HG03095 (cell line): Measurements from ENCODE around the gene PACS2.

Experiments
- ATAC-seq: cut with Tn5 transposase; IDR thresholded peaks from one replicate; pipeline ENCODE4 v1.9.1; 2021; ENCODE audit warnings: moderate library complexity; ENCODE audit not compliant: unreplicated experiment

PACS2 gene

DNA sequence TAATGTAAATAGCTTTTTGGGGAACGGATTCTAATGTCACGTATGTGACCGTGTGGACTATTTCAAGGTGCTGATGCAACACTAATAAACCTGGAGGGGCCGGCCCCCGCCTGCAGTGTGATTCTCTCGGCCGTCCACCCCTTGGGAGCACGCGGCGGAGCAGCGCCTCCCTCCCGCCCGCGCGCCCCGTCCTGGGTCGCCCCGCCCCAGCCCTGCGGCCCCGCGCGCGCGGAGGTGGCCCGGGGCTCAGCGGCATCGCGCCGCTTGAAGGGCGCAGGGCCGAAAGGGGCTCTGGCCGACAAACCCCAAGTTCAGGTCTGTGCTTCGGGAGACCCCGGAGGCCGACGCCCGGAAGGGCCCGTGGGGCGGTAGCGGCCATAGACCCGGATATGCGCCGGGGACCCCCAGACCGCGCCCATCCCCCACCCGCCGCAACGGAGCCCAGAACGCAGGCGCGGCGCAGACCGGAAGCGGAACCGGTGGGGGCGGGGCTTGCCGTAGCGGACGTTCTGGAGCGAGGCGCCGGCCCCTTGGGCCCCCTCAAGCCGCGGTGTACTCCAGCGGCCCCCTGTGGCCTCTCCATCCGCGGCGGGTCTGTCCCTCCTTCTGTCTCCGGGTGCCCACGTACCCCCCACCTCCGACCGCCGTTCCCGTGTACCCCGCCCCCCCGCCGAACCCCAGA is 83.6 kb downstream of the PACS2 start, which contains the start of gene TEX22:
TSS of gene TEX22 (plus strand) at position 495 of the 682 bp plus-strand sequence. CDS start 803 bp downstream, outside the sequence.
- peak; percentile 70 for ATAC-seq

DNA sequence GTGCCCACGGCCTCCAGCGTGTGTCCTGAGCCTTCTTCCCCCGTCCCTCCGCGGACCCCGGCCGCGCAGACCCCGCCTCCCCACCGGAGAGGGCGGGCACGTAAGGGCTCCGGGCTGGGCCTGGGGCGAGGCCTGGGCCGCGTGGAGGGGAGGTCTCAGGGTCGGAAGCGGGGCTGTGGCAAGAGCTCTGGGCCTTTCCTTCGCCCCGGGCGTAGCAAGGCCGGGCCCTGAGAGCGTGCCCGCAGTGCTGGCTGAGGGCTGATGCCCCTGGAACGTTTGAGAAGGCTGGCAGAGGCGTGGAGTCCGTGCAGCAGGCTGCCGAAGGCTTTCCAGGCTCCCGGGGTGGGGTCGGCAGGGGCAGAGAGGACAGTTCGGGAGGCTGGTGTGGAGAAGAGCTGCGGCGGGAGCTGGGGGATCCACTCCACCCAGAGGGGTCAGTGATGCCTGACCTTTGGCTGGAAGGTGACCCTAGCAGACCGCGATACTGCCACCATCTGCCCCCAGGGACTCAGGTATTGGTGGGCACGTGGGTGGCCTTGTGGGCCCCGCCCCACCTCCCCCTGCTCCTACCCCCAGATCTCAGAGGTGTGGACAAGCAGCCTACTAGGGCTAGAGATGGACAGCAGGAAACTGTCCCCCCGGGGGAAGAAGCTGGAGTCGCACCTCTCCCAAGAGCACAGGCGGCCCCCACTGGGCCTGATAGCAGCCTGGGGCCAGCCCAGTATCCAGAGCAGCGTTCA is 84.3 kb downstream of the PACS2 start:
- peak; percentile 19 for ATAC-seq

DNA sequence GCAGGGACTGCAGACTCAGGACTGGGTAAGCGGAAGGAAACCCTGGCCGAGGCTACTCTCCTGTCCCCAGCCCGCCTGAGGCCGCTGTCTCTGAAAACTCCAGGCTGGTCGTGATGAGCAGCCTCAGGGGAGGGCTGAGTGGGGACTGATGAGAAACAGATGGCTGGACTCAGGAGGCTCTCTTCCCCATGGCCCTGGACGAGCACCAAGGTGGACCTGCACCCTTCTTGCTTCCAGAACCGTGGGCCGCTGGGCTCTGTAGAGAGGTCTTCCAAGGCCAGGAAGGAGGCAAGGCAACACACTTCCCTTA is 84.9 kb downstream of the PACS2 start:
- ATAC-seq, result no peak

DNA sequence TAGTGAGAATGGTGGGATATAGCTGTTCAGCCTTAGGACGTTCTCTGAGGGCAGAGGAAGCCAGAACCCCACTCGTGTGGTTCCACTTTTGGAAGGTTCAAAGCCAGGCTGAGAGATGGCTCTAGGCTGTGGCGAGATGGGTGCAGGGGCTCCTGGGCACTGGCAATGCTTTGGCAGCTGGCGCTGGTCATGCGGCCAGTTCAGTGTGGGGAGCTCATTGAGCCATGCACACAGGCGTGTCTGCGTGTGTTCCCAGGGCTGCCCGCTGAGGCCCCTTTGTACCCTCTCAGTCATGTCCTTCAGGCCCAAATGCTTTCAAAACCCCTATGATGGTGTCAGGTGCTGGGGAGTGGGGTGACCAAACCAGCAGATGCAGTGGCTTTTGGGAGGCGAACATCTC is 85.5 kb downstream of the PACS2 start:
- ATAC-seq, result no peak

DNA sequence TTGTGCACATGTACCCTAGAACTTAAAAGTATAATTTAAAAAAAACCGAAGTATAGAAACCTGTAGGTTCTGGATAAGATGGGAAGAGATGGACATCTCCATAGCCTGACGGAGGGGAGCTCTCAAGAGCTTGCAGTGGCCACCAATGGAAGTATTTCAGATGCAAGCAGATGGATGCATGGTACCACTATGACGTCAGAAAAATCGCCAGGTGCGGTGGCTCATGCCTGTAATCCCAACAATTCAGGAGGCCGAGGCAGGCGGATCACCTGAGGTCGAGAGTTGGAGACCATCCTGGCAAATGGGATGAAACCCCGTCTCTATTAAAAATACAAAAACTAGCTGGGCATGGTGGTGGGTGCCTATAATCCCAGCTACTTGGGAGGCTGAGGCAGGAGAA is 87.2 kb downstream of the PACS2 start:
- no peak for ATAC-seq

DNA sequence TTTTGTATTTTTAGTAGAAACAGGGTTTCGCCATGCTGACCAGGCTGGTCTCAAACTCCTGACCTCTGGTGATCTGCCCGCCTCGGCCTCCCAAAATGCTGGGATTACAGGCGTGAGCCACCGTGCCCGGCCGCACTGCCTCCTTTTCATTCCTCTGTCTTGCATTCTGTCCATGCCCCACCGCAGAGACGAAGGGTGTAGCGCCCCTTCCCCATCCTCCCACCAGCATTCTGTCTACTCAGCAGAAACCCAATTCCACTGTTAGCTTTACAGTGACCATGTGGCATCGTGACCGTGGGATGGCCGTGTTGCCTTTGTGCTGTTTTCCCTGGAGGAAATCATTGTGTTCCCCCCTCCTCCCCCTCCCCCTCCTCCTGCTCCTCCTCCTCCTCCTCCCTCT is 94.0 kb downstream of the PACS2 start:
- no peak for ATAC-seq

DNA sequence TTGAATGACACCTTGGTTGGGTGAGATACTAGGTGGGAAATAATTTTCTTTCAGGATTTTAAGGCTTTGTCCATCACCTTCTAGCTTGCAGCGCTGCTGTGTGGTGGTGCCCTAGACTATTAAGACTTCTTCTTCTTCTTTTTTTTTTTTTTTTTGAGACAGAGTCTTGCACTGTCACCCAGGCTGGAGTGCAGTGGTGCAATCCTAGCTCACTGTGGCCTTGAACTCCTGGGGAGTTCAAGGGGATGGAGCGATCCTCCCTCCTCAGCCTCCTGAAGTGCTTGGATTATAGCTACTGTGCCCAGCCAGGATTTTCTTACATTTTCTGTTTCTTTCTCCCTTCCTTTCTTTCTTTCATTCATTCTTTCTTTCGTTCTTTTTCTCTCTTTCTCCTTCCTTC is 94.8 kb downstream of the PACS2 start:
- no peak for ATAC-seq

DNA sequence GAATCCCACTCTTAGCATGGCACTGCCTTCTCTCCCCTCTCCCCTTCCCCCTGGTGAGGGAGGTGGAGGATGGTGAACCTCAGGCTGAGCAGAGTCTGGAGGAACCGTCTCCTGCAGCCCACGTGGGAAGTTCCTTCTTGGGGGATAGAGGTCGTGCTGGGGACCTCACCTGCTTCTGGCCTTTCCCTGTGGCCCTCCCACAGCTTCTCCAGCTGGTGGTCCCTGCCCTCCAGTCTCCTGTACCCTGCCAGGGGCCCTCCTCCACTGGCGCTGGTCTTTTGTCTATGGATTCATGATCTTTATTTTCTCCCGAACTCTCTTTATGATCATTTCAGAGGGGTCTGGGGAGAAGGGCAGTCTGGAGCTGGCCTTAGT is 96.1 kb downstream of the PACS2 start:
- ATAC-seq, result no peak

DNA sequence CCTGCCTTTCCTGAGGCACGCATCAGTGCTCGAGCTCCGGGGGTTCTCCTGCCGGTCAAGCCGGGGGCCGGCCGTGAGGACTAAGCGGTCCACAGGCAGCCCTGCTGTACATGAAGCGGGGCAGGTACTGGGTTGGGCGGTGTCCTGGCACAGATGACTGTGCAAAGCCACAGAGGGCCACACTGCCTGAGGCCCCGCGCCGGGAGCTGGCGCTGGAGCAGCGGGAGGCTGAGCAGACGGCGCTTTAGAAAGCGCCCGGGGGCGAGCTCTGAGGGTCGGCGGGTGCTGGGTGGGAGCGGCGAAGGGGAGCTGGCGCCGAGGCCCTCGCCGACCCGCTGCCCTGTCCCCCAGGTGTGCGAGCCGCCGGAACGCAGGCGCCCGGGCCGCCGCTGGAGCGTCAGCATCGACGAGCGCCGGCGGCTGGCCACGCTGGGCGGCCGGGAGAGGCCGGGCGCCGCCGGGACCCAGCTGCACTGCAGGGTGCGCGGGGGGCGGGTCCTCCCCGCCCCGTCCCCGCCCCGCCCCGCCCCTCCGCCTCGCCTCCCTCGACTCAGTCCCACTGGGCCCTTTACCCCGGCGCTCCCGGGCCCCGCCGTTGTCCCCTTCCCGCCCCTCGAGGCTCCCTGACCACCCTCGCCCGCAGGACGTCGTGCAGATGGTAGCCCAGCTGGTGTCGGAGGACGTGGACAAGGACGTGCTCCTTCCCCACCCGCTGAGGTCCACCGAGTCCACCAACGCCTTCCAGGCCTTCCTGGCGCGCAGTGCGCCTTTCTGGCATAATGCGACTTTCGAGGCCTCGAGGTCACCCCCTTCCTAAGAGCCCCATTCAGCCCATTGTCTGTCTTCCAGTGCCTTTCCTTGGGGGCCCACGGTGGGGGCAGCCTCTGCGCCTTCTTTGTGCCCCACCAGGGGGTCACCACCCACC is 96.7 kb downstream of the PACS2 start:
- no peak for ATAC-seq

DNA sequence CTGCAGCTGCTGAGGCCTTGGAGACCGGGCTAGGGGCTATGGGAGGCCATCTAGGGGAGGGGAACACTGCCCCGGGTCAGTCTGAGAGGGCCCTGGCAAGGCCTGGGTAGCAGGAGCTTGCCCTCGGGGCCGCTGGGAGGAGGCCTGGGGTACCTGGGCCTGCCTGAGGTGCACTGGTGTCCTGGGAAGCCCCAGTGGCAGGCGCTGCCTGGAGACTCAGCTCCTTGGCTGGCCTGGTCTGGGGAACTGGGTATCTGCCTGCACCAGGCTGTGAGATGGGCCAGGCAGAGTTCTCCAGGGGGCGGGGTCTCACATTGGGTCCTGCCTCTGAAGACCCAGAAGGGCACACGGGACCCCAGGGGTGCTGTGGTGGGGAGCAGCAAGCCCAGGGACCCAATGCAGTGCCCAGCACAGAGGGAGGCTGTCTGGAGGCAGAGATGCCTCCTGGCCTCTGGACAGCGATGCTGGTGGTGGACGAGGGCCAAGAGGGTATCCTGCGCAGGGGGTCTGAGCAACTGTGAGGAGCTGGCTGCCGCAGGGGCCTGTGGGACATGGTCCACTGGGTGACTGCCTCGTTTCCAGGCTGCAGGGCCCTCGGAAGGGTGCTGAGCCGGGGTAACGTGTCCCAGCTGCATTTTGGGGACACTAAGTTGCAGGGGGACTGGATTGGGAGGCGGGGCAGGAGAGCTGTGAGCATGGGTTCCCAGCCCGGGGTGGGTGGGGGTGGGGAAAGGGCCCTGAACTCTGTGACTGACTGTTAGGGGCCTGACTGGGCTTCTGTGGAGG is 97.6 kb downstream of the PACS2 start:
- ATAC-seq, result no peak

DNA sequence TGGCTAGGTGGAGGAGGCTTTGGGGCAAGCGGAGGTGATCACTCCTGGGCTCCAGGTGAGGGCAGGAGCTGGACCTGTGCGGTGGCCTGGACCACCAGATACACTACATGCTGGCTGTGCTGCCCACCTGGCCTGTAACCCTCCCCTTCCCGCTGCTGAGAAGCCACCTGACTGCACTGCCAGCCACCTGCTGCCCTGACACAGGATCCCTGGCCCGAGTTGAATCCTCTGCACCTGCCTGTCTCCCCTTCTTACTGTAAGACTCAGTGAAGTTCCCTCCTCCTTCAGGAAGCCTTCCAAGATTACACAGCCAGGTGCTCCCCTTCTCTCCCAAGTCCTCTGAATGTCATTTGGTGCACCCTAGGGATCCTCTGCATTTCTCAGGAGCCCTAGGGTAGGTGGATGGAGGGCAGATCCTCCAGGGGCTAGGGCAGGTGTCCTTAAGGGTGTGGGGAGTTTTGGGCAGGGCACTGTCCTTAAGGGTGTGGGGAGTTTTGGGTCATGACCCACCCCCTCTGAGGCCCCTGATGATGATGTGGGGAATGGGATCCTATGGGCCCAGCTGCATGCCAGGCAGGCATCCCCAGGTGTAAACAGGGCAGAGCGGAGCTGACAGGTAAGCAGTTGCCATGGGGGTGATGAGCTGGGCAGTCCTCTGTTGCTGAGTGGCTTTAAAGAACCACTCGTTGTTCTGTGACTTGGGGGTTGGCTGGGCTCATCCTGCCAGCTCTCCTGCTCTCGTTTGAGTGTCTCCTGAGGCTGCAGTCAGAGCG is 98.4 kb downstream of the PACS2 start:
- ATAC-seq, result no peak

DNA sequence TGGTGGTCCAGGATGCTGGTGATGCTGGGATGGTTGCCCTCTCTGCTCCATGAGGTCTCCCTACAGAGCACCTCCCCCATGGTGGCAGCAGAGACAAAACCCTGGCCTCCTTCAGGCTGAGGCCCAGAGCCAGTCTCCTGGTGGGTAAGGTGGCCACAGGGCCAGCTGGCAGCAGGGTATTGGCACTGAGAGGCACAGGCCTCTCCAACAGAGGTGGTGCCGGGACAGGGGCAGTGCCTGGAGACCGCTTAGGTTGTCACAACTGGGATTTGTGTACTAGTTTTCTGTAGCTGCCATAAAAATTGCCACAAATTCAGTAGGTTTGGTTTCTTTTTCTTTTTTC is 99.0 kb downstream of the PACS2 start:
- no peak for ATAC-seq

DNA sequence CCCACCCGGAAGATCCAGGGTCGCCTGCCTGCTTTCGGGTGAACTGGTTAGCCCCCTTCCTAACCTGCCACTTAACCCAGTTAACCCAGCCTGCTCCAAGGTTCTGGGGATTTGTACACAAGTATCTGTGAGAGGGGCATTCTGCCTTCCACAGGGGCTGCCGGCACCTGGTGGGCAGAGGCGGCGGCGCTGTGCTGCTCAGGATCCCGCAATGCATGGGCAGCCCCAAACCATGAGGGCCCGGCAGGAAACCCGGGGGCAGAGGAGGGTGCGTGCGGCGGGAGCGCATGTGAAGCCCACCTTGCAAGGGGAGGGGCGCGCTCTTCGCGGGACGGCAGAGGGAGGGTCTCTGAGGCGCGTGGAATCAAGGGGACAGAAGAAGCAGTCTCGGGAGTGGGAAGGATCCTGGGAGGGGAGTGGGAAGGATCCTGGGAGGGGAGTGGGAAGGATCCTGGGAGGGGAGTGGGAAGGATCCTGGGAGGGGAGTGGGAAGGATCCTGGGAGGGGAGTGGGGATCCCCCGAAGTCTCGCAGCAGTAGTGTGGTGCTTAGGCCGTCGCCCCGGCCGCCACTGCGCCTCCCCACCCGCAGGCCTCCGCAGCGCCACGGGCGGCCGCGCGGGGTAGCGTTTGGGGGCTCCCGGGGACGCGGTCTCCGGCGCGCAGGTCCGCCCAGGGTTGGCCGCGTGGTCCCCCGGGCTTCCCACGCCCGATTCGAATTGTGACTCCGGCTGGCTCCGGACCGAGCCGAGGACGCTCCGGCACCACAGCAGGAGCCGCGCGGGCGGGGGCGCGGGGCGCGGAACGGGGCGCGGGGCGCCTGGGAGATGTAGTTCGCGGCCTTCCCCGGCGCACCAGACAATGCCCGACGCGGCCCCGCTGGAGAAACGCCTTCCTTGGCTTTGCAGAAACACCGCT is 100.2 kb downstream of the PACS2 start:
- peak; percentile 59 for ATAC-seq

DNA sequence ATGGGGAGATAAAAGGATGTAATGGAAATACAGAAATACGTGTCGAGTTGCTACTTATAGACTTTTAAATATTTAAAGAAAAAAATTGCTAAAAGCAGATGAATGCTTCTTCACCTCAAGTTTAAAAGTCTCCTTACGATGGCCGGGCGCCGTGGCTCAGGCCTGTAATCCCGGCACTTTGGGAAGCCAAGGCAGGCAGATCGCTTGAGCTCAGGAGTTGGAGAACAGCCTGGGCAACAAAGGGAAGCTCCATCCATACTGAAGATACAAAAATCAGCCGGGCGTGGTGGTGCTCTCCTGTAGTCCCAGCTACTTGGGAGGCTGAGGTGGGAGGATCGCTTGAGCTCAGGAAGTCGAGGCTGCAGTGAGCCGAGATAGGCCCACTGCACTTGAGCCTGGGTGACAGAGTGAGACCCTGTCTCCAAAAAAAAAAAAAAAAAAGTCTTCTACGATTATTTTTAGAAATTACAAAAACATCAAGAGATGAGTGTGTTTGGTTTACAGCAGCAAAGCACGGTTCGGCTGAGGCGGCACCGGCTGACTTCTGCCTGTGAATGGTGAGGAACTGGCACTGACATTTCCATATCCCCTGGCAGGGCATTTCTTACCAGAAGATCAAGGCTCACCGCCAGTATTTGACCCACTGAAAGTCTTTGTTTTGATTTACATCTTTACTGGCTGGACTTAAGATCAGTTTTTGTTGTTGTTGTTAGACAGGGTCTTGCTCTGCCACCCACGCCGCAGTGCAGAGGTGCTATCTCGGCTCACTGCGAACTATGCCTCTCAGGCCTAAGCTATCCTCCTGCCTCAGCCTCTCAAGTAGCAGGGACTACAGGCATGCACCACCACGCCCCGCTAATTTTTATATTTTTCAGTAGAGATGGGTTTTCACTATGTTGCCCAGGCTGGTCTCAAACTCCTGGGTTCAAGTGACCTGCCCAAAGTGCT is 101.2 kb downstream of the PACS2 start:
- no peak for ATAC-seq

DNA sequence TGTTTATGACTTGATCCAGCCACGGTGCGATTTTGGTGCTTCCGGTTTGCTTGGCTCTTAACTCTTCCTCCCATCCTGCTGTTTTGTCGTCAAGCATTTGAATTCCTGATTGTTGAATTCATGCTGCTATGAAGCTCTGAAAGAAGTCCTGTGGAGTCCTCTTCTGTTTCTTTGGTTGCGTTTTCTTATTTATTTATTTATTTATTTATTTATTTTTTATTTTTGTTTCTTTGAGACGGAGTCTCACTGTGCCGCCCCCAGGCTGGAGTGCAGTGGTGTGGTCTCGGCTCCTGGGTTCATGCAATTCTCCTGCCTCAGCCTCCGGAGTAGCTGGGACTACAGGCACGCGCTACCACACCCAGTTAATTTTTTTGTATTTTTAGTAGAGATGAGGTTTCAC is 102.1 kb downstream of the PACS2 start:
- no peak for ATAC-seq

DNA sequence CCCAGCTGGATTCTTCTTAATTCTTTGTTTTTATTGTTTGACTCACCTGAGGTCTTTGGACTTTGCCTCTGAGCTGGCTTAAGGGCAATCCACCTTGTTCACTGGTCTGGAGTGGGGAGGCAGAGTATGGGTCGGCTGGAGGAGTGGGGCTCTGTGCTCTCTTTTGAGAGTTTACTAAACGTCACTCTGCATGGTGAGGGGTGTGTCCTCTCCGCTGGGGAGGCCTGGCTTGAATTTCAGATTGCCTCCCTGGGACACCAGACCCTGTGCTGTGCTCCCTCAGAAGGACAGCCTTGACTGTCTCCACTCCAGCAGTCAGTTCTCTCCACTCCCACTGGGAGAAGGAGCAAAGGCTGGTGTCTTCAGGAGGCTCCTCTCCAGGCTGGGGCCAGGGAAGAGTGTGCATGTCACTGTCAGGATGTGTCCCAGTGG is 103.2 kb downstream of the PACS2 start:
- no peak for ATAC-seq

DNA sequence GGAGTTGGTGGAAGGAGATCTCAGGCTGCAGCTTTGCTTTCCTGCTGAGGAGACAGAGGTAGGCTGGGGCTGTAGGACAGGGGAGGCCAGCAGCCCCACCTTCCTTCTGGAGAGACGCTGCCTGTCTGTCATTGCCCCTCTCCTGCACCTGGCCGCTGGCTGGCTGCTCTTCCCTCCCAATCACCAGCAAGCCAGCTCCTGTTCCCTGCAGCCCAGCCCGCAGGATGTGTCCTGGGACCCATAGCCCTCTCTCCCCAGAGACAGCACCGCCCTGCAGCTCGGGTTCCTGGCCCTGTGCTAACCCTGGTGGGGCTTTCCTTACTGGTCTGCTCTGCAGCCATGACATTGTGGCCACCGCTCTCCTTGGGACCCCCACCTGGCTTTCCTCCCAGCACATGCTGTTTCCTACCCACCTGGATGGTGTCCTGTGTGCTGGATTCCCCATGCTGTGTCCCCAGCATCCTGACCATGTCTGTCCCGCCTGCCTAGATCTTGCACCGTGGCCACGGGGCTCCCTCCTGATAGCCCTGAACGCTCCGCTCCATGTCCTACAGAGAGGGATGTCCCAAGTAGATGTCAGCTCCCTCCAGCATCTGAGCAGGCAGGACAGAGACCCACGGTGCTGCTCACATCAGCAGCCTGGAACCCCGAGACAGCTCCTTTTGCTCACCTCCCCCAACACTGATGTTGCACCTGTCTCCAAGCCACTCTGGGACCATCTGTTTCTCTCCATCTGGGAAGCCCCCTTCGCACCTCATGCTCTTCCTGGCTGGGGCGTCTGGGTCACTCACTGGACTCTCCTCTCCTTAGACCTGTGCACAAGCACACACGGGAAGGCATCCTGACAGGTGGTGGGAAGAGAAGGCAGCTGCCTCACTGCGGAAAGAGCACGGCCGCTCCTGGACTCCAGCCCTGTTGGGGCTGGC is 104.0 kb downstream of the PACS2 start:
- no peak for ATAC-seq
